Stimulated activated CD4-positive, alpha-beta T cell treated with anti-CD3 and anti-CD28 coated beads, Interleukin-4, amount 100 ng/mL, for 1 hour (primary cell): Measurements from ENCODE around the gene ATP2B1.
"Not testable (repeated sequence)": the region's sequence is repeated elsewhere in the genome, so short reads cannot be mapped to it uniquely, and the experiment has no call there.

Experiments used
- DNase-seq: peaks from one replicate; pipeline ENCODE4 v3.0.0-alpha.2; 2020

ATP2B1 gene

DNA sequence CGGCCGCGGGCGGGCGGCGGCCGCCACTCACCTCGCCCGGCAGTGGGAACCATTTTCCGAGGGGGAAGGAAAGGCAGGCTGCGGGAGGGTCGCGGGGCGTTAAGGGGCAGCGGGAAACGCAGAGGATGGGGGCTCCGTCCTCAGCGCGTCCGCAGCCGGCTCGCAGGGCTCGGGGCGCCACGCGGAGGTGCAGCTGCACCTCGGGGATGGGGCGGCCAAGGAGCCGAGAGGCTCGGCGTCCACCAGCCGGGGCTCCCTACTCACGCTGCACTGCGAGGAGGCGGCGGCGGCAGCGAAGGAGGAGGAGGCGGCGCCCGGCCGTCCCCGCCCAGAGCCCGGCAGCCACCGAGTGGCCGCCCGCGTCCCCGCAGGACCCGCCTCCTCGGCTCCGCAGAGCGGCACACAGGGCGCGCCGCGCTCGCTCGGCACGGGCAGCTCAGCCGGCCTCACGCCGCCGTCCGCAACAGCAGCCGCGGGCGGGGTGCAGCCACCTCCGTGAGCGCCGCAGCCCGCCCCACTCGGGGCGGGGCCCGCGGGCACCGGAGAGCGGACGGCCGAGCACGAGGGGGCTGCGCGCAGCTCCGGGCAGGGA lies at the start of gene ATP2B1:
Gene ATP2B1 (minus strand): TSS at position 274 of the 592 bp plus-strand sequence. CDS start 52,952 bp downstream, outside the sequence.
- peak; percentile 81 for DNase-seq

DNA sequence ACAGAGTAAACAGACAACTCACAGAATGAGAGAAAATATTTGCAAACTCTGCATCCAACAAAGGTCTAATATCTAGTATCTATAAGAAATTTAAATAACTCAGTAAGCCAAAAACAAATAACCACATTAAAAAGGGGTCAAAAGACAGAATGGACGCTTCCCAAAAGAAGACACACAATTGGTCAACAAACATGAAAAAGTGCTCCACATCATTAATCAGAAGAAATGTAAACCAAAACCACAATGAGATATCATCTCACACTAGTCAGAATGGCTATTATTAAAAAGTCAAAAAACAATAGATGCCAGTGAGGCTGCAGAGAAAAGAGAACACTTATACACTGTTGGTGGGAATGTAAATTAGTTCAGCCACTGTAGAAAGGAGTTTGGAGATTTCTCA lies 49.3 kb upstream of the ATP2B1 start:
- not testable (repeated sequence) for DNase-seq

DNA sequence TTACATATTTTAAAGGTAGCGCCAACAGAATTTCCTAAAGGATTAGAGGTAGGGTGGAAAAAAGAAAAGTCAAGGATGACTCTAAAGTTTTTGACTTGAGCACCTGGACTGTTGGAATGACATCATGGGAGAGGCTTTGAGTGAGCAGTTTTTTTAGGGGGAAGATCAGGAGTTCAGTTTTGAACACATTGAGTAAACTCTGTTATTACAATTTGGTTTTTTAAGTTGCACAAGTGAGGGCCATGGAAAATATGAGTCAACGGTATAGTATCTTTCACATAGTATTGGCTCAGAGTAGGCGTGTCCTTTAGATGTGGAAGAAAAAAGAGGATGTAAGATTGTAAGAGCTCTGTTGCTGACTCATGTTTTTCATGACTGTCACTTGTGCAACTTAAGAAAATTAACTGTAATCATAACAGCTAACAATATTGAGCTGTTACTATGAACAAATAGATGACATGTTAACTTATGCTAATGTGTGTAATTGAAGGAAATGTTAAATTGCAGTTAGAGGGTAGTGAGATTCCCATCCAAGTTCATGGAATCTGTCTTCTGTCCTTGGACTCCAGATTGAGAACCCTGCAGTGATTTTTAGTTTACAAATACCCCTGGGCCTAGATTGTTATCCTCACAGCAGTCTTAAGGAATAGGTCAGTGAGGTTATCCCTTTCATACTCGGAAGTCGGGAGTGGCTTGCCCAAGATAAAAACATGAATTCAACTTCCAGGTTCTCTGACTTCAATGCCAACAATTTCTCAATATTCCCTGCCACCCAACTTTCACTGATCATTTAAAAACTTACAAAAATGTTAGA lies 48.2 kb upstream of the ATP2B1 start:
- no peak for DNase-seq

DNA sequence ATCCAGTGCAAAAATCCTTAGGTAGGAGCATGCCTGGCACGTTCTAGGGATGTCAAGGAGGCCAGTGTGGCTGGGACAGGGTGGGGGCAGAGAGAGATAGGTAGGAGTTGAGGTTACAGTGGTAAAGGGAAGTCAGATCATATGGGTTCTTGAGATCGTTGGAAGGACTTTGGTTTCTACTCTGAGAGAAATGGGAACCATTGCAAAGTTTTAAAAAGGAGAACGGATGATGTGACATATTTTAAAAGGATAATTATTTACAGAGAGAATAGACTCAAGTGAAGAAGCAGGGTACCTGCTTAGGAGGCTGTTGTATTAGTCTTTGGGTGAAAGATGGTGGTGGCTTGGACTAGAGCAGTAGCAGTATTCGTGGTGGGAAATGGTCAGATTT lies 47.6 kb upstream of the ATP2B1 start:
- DNase-seq = no peak

DNA sequence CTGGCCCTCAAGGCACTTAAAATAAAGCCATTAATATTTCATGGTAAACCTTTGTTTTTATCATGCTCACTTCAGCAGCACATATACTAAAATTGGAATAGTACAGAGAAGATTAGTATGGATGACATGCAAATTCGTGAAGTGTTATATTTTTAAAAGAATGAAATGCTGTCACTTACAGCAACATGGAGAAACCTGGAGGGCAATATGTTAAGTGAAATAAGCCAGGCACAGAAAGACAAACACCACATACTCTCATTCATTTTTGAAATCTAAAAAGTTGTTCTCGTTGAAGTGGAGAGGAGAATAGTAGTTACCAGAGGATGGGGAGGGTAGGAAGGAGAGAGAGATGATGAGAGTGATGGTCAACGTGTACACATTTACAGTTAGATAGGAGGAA lies 45.4 kb upstream of the ATP2B1 start:
- DNase-seq = no peak

DNA sequence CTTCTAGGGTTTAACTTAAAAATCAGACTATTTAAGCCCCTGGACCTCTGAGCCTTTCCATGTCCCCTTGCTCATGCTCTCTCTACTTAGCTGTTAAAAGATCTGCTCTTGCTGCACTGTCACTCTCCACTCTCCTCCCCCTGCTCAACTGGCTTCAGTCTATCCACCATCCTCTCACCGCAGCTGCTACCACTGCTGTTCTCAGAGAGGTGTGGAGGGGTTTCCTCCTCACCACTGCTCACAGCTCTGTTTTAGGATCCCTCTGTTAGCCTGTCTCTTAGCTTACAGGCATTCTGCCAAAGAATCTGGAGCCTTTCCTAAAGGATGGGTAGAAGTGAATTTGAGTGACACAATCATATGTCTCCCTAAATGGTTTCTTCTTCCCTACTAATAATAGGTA lies 43.7 kb upstream of the ATP2B1 start:
- DNase-seq = no peak

DNA sequence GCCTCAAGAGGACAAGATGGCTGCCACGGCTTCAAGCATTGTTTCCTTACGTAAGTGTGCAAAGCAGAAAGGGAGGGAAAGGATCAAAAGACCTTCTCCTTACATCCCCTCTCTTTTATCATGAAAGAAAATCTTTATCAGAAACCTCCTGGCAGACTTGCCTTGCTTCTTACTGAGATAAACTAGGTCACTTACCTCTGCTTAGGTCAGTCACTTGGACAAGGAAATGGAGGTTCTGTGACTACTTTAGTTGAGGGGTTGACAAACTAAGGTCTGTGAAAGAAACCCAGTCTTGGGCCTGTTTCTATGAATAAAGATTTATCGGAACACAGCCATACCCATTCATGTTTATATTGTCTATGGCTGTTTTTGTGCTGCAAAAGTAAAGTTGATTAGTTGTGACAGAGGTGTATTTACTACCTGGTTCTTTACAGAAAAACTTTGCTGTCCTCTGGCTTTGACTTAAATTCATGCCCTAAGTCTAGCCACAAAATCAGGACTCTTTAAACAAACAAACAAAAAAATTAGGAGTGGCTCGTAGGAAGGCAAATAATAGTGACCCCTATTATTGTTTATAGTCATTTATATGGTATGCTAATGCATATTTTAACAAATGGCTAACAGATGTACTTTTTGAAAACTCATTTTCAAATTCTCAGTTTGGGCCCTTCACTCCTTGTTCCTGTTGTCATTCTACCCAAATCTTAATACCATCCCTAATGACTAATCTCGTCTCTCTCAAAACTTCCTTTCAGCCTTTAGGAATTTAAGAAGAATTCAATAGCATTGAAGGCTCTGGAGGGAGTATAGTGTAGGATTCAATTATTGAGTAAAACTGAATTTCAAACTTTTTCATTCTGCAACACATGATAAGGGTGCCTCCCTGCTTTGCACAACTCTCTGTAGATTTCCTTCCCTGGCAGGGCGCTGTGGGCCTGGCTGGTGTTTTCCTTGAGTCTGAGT lies 42.0 kb upstream of the ATP2B1 start:
- DNase-seq = no peak

DNA sequence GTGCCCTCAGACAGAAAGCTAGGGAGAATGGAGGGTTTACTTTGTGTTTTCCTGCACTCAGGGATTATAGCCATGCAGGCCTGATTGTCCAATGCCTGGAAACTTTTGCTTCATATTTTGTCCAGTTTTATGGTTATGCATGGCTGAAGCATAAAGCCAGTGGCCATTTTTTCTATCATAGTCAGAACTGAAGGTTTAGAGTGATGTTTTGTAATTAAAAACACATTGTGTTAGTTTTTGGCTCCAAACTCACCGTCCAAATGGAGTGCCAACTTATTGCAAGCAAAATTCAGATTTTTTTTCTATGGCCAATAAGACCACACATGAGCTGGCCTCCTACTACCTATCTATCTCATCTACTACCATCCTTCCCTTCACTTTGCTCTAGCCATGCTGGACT lies 40.2 kb upstream of the ATP2B1 start:
- DNase-seq = no peak

DNA sequence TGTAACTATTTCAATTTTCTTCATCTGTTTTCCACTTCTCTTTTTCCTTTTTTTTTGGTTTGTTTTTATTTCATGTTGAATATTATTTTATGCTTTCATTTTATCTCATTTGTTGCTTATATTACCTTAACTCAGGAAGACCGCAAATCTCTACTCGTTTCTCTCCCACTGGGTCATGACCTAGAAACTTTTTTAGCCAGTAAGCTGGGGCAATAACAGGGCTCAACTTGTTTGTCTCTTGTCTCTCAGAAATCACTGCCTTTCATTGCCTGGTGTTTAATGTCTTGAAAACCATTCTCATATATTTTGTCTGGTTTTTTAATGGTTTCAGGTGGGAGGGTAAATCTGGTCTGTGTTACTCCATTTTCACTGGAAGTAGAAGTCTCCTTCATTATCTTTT lies 36.6 kb upstream of the ATP2B1 start:
- no peak for DNase-seq

DNA sequence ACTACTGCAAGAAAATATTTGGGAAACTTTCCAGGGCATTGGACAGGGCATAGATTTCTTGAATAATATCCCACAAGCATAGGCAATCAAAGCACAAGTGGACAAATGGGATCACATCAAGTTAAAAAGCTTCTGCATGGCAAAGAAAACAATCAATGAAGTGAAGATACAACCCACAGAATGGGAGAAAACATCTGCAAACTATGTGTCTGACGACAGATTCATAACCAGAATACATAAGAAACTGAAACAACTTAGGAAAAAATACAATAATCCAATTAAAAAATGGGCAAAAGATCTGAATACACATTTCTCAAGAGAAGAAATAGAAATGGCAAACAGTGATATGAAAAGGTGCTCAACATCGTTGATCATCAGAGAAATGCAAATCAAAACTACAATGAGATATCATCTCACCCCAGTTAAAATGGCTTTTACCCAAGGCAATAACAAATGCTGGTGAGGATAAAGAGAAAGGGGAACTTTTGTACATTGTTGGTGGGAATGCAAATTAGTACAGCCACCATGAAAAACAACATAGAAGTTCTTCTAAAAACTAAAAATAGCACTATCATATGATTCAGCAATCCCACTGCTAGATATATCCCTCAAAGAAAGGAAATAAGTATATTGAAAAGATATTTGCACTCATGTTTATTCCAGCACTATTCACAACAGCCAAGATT lies 33.8 kb upstream of the ATP2B1 start:
- no peak for DNase-seq

DNA sequence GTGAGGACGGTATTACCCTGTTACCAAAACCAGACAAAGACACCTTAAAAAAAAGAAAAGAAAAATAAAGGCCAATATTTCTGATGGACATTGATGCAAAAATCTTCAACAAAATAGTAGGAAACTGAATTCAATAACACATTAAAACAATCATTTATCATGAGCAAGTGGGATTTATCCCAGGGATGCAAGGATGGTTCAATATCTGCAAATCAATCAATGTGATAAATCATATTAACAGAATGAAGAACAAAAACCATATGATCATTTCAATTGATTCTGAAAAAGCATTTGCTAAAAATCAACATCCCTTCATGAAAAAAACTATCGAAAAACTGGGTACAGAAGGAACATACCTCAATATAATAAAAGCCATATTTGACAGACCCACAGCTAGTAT lies 32.3 kb upstream of the ATP2B1 start:
- no peak for DNase-seq

DNA sequence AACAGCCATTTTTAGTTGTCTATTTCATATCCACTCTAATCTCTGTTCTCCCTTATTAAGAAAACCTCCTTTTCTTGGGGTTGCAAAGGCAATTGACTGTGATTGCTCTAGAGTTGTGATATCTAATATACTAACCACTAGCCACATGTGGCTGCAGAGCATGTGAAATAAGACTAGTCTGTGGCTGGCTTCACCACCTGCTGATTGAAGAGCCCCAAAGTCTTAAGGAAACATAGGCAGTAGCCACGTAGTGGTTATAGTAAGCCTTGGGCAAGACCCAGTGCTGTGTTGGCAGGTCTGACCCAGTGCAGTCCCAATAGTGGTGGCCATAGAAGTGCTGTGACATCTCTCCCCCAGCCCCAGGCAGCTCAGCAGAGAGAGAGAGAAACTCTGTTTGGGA lies 28.4 kb upstream of the ATP2B1 start:
- no peak for DNase-seq

DNA sequence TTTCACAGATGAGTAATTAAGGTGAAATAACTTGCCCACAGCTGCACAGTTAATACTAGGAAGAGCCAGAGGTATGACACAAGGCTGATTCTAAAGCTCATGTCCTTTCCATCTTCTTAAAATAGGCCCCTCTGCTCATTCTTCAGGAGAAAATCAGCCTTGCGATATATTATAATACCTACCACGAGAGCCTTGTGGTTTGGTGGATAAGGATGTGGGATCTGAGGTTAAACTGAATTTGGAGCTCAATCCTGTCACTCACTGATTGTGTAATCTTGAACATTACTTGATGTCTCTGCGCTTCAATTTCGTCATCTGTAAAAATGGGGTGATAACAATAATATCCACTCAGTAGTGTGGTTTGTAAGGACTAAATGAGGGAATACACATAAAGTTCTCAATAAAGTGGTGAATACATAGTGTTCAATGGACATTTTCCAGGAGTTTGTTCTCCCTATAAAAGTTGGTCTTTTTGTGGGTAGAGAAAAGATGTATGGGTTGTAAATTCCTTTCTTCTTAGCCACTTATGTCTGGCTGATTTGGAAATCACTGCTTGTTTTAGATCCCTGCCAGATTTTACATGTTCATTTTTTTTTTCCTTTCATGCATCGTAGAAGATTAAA lies 25.1 kb upstream of the ATP2B1 start:
- DNase-seq = no peak

DNA sequence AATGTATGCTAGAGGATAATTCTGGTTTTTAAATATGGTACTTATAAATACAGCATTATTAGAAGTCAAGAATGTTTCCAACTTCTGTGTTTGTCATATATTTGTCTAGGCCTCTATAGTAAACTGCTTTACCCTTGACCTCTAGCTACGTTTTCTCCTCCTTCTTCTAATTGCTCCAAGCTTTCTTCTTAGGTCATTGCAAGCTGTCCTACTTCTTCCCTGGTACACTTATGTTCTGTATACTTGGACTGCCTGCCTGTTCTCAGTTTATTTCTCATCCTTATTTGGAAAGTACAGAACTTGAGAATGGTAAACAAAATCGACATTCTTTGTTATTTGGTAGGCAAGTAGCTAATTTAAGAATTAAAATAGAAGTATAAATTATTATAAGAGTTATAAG lies 23.9 kb upstream of the ATP2B1 start:
- DNase-seq = no peak

DNA sequence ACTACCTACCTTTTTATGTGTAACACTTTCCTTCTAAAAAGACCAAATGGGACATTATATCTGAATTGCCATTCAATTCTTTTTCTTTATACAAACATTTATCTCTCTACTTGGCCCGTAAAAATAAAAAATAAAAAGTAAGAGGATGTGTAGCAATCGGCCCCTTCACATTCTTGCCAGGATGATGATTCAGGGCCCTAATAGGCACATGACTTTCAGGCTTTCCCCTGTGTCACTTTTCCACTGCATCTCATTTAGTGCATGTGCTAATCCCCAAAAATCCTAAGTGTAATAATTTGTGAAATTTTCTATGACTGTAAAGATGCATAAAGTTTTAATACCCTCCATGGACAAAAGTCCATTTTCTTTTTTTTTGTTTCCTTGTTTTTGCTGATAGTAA lies 23.0 kb upstream of the ATP2B1 start:
- no peak for DNase-seq

DNA sequence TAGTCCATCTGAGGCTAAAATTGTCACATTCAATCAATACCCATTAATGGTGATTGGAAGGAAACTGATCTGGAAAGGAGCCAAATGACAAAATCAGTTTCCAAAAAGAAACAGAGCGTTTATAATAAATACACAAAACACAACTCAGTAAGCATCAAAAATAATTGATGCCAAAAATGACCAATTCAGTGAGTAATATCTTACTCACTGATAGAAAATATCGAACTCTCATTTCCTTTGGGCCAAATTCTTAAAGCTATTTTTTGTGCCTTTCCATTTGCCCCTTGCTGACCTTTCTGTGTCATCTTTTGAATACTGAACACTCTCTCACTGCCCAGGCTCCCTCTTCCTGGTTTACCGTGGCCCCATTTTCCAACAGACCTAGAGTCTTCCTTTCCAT lies 22.5 kb upstream of the ATP2B1 start:
- no peak for DNase-seq

DNA sequence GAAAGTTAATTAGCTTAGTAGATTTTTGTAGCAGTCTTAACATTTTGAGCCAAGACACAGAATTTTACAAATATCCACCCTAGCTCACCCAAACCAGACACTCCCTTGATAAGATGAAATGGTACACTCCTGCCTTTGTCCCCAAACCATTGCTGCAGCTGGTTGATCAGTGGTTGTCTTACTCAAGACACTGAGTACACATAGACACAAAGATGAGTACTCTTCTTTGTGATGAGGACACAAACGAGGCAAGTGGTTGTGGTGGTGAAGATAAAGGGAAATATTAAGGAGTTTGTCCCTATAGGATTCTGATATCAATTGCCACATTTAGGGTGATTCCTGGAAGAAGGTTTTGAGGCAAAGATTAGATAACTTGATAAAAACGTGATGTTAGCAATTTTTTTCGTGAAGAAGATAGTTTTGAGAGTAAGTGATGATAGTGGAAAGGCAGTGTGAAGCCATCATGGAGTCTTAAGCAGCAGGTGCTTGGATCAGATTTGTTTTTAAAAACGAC lies 21.4 kb upstream of the ATP2B1 start:
- no peak for DNase-seq

DNA sequence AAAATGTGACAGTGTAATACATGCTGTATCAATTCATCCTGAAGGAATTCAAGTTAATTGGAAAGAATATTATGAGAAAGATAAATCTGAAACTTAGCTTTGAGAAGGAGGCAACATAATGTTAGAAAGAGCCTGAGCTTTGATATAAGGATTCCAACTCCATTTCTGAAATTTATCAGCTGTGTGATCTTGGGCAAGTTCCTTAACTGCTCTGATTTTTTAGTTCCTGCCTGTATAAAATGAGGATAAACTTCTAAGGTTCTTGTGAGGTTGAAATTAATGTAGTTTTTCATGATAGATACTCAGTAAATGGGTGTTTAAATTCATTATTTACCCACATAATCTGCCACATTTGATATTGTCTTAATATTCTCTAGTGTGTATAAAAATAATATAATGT lies 14.6 kb upstream of the ATP2B1 start:
- DNase-seq = no peak

DNA sequence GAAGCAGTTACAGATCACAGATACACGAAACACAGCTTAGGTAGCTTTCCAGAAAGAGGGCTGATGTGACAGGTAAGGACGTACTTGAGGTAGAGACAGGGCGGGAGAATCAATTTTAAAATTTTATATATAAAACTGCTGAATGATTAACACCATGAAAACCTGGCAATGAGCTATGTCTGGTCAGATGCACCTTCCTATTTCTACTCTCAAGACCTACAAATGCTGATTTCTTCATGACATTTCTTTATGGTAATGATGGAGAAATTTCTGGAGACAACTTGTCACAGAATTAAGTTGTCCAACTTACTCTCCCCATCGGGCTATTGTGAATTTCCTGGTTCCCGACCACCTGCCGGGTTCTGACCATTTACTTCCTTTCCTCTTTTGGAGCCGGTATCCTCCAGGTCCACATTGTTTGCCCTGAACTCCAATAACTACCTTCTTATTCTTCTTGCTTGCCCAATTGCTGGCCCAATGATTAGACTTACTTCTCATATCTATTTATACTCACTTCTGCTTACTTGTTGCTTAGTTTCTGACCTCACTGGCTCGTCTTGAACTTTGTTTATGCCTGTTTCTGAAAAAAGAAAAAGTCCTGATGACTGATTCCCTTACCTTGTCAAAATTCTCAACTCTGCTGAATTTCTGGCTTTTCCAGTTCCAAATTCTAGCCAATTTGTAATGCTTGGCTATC lies 12.8 kb upstream of the ATP2B1 start:
- no peak for DNase-seq

DNA sequence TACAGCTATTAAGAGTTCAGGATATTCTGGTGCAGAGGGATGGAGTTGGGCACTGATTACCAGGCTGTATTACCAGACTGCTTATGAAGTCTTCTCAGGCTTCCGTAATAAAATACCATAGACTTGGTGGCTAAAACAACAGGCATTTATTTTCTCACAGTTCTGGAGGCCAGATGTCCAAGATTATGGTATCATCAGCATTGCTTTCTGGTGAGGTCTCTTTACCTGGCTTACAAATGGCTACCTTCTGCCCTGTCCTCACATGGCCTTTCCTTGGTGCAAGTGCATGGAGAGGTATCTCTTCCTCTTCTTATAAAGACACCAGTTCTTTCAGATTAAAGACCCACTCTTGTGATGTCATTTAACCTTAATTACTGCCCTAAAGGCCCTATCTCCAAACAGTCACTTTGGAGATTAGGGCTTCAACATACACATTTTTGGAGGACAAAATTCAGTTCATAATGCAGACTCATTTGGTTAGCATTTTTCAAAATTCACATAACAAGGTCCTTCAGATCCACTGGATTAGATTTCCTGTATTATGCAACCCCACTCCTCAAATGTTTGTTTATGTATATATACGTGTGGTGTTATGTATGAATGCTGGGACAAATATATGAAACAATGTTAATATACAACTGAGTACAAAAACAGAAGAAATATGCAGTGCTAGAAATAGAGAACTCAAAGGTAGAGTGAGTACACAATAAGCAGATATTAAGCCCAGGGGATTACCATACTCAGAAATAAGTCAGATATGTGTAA lies 9.3 kb upstream of the ATP2B1 start:
- DNase-seq = no peak

DNA sequence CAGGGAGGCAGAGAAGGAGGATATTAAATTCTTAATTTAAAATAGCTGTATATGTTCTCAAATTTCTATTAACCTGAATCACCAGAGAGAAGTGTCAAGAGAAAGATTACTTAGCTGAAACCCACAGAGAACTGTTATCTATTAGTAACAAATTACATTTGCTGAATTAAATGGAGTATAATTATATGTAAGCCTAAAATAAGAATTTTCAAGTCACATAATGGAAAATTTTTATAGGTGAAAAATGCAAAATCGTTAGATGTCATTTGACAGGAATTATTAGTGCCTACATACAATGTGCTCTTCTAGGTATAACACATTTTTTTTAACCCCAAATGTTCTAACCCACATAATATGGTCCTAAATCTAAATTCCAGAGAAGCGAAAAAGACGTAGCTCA lies 4.1 kb upstream of the ATP2B1 start:
- DNase-seq = no peak
